ENCODE data around the gene SLPI. TPM values are rescaled to one million over a fixed set of nuclear protein-coding genes. Genes with fewer than 3 reads are reported as not detected.

The SLPI gene
- total RNA-seq, 1 experiment from 2014 or later, result 5.4 TPM

GRCh38 chr20:45238139-45238538 is 16.2 kb downstream of the SLPI start:
- DNase-seq (ENCODE audit: low read depth, low spot score) (no peak), ATAC-seq (no peak)
- ChIA-PET RAD21 (ENCODE audit: low non-redundant PET in 1 of 2, low total read pairs in 2 of 2, uncharacterized antibody in 2 of 2, unreplicated experiment in 2 of 2) (no interaction called here), CTCF (interaction anchor here (0.6 to 1.9 kb wide), 3 partner anchors 8 to 188 kb away, joined by 3 to 5 read pairs (median 4); no protein-coding TSS in a partner anchor), POLR2A (no interaction called here)
- Histone ChIP-seq H3K79me2 (ENCODE audit: insufficient read depth, low read length) (no peaks in the 10 kb centered on the region), H3K36me3 (ENCODE audit: control insufficient read depth in 1 of 2, insufficient read depth in 2 of 2, low read length in 2 of 2) (no peaks in the 10 kb centered on the region), H3K27ac (ENCODE audit: low read depth, low read length) (no peak overlapping the region), H4K20me1 (ENCODE audit: insufficient read depth) (no peaks in the 10 kb centered on the region), H3K27me3 (ENCODE audit: insufficient read depth, low read length) (peaks cover 13% of the 10 kb centered on the region; the same call in 1 of the 2 replicates), H3K9me2 (ENCODE audit: insufficient read depth) (no peaks in the 10 kb centered on the region), H3K9me3 (ENCODE audit: control insufficient read depth in 1 of 2, insufficient read depth in 1 of 2, low read depth in 1 of 2, low read length in 2 of 2) (no peaks in the 10 kb centered on the region), H3K4me1 (ENCODE audit: control insufficient read depth in 1 of 2, insufficient read depth in 2 of 2, low read length in 2 of 2) (no peaks in the 10 kb centered on the region), H3K4me3 (replicated peaks in 1 of 2; ENCODE audit: low read depth in 1 of 2, low read length in 2 of 2) (no peak overlapping the region), H2AFZ (ENCODE audit: low read depth, low read length, poor library complexity, severe bottlenecking) (no peak overlapping the region), H3K9ac (ENCODE audit: low read length) (no peak overlapping the region), H3K4me2 (ENCODE audit: low read length) (no peak overlapping the region)
- BruUV-seq (replicated peaks), result no TSS peak
- TF ChIP-seq POLR2AphosphoS5 (IDR thresholded peaks at IDR 0.05; ENCODE audit: low read depth, low read length), result no peak
- TF ChIP-seq, protein P1, sequence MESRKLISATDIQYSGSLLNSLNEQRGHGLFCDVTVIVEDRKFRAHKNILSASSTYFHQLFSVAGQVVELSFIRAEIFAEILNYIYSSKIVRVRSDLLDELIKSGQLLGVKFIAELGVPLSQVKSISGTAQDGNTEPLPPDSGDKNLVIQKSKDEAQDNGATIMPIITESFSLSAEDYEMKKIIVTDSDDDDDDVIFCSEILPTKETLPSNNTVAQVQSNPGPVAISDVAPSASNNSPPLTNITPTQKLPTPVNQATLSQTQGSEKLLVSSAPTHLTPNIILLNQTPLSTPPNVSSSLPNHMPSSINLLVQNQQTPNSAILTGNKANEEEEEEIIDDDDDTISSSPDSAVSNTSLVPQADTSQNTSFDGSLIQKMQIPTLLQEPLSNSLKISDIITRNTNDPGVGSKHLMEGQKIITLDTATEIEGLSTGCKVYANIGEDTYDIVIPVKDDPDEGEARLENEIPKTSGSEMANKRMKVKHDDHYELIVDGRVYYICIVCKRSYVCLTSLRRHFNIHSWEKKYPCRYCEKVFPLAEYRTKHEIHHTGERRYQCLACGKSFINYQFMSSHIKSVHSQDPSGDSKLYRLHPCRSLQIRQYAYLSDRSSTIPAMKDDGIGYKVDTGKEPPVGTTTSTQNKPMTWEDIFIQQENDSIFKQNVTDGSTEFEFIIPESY (IDR thresholded peaks at IDR 0.05; ENCODE audit: extremely low read depth, insufficient replicate concordance, low read length), result no peak
- intact Hi-C loops (cut with micrococcal nuclease), result no loop called here

- no peaks in the 10 kb centered on the region for H4K20me1 ChIP-seq (ENCODE audit: insufficient read depth)
- 0 out of 2 replicates have a peak, but pooled peaks cover 4% of the 10 kb centered on the region for H3K27me3 ChIP-seq (ENCODE audit: insufficient read depth, low read length)
- no peaks in the 10 kb centered on the region for H3K36me3 ChIP-seq (ENCODE audit: control insufficient read depth in 1 of 2, insufficient read depth in 2 of 2, low read length in 2 of 2)
- no peak overlapping the region for H3K4me3 ChIP-seq (replicated peaks in 1 of 2; ENCODE audit: low read depth in 1 of 2, low read length in 2 of 2)
- BruUV-seq (replicated peaks), result no TSS peak
- H3K9me3 ChIP-seq (ENCODE audit: control insufficient read depth in 1 of 2, insufficient read depth in 1 of 2, low read depth in 1 of 2, low read length in 2 of 2), result no peaks in the 10 kb centered on the region
- no peak overlapping the region for H3K27ac ChIP-seq (ENCODE audit: low read depth, low read length)
- no peak overlapping the region for H3K4me2 ChIP-seq (ENCODE audit: low read length)
- H3K4me1 ChIP-seq (ENCODE audit: control insufficient read depth in 1 of 2, insufficient read depth in 2 of 2, low read length in 2 of 2), result no peaks in the 10 kb centered on the region
- TF ChIP-seq RAD21 (IDR thresholded peaks at IDR 0.05; ENCODE audit: low read depth), result peak; percentile 51
- peak; percentile 42 to 82 (median 81); a peak in 5 of 6 replicates for TF ChIP-seq CTCF (IDR thresholded peaks at IDR 0.05 in 2 of 3, conservative IDR thresholded peaks at IDR 0.05 in 1 of 3; ENCODE audit: borderline replicate concordance in 1 of 3, insufficient read depth in 1 of 3, low read depth in 2 of 3, low read length in 2 of 3)
- no peak for TF ChIP-seq ZNF274 (IDR thresholded peaks at IDR 0.05; ENCODE audit: low read depth, low read length)
- no peaks in the 10 kb centered on the region for H3K9me2 ChIP-seq (ENCODE audit: insufficient read depth)
- ChIA-PET CTCF (interaction anchor here (1.0 kb wide), 1 partner anchor 55 kb away, joined by 3 read pairs; no protein-coding TSS in a partner anchor), RAD21 (ENCODE audit: low non-redundant PET in 1 of 2, low total read pairs in 2 of 2, uncharacterized antibody in 2 of 2, unreplicated experiment in 2 of 2) (no interaction called here), POLR2A (no interaction called here)
- H3K9ac ChIP-seq (ENCODE audit: low read length), result no peak overlapping the region
- peak; percentile 69 for ATAC-seq
- intact Hi-C loops (cut with micrococcal nuclease), result no loop called here
- no peak for DNase-seq (ENCODE audit: low read depth, low spot score)
- no peaks in the 10 kb centered on the region for H3K79me2 ChIP-seq (ENCODE audit: insufficient read depth, low read length)
- no peak overlapping the region for H2AFZ ChIP-seq (ENCODE audit: low read depth, low read length, poor library complexity, severe bottlenecking)
Observed at GRCh38 chr20:45235995-45236394, 18.4 kb downstream of the SLPI start.

Measured in HCT116 (cell line).